Stomach smooth muscle (tissue), 2 donors: ENCODE results near the gene ABHD16B.
"Not testable (repeated sequence)": the region's sequence is repeated elsewhere in the genome, so short reads cannot be mapped to it uniquely, and the experiment has no call there.

Source experiments
- H3K27ac ChIP-seq: one replicate; pipeline ENCODE4 v1.7.0; 2013; ENCODE audit warnings: mild to moderate bottlenecking, low read length, inconsistent platforms
- H3K27me3 ChIP-seq, 2 donors: one replicate each; pipeline ENCODE4 v1.7.0; 2013; ENCODE audit warnings: low read length in 2 of 2; ENCODE audit not compliant: insufficient read depth in 2 of 2, control insufficient read depth in 1 of 2
- H3K36me3 ChIP-seq, 2 donors: one replicate each; pipeline ENCODE4 v1.7.0; 2013; ENCODE audit warnings: low read length in 2 of 2; ENCODE audit not compliant: control insufficient read depth in 2 of 2, insufficient read depth in 2 of 2
- H3K4me1 ChIP-seq: one replicate; pipeline ENCODE4 v1.7.0; 2013; ENCODE audit warnings: low read length; ENCODE audit not compliant: control insufficient read depth, insufficient read depth
- H3K4me3 ChIP-seq, 2 donors: one replicate each; pipeline ENCODE4 v1.7.0; 2013; ENCODE audit warnings: low read length in 2 of 2
- H3K9ac ChIP-seq, 2 donors: one replicate each; pipeline ENCODE4 v1.7.0; 2013; ENCODE audit warnings: low read length in 2 of 2, mild to moderate bottlenecking in 1 of 2
- H3K9me3 ChIP-seq, 2 donors: one replicate each; pipeline ENCODE4 v1.7.0; 2013; ENCODE audit warnings: low read length in 2 of 2; ENCODE audit not compliant: control insufficient read depth in 2 of 2
- donor health status: healthy.
- donor health status: Pancreatic carcinoma.

Gene ABHD16B

GRCh38 chr20:63846888-63847236 is 14.4 kb upstream of the ABHD16B start:
- no peaks in the 10 kb centered on the region for H3K36me3 ChIP-seq
- peak overlapping the region; percentile 37 for H3K27ac ChIP-seq
- H3K27me3 ChIP-seq, result peaks cover 10 to 15% of the 10 kb centered on the region in 2 donors
- H3K4me1 ChIP-seq, result peaks cover 16% of the 10 kb centered on the region
- no peak overlapping the region for H3K4me3 ChIP-seq
- no peak overlapping the region for H3K9ac ChIP-seq
- H3K9me3 ChIP-seq, result no peaks in the 10 kb centered on the region

DNA sequence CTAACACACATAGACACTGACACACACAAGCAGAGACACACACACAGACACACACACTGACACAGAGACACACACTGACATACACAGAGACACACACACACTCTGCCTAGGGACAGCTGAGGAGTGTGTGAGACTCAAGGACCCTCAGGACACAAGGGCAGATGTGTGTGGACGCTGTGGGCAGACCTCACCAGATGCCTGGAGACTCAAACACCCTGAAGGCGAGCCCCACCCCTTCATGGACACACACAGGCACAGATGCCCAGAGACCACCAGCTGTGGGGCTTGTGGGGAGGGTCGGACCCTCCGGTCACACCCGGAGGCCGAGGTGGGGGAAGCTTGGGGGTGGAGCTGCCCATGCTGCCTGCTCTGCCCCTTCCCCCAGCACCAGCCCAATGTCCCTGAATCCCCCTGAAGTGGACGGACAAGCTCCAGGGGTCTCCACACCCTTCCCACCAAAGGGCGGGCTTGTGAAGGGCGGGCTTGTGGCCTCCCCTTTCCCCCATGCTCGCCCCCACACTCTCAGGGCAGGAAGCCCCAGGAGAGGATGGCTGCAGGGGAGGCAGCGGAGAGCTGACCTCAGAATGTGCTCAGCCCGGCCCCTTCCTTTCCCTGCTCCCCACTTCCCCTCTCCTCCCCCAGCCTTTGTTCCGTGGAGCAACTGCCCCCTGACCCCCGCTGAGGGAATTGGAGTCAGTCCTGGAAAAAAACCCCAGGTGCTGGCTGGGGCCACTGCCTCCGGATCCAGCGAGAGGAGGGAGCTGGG is 13.9 kb upstream of the ABHD16B start:
- no peak overlapping the region for H3K4me3 ChIP-seq
- no peak overlapping the region for H3K9ac ChIP-seq
- peaks cover 10 to 15% of the 10 kb centered on the region in 2 donors for H3K27me3 ChIP-seq
- no peaks in the 10 kb centered on the region for H3K36me3 ChIP-seq
- peaks cover 16% of the 10 kb centered on the region for H3K4me1 ChIP-seq
- peak overlapping the region; percentile 37 for H3K27ac ChIP-seq
- no peaks in the 10 kb centered on the region for H3K9me3 ChIP-seq

DNA sequence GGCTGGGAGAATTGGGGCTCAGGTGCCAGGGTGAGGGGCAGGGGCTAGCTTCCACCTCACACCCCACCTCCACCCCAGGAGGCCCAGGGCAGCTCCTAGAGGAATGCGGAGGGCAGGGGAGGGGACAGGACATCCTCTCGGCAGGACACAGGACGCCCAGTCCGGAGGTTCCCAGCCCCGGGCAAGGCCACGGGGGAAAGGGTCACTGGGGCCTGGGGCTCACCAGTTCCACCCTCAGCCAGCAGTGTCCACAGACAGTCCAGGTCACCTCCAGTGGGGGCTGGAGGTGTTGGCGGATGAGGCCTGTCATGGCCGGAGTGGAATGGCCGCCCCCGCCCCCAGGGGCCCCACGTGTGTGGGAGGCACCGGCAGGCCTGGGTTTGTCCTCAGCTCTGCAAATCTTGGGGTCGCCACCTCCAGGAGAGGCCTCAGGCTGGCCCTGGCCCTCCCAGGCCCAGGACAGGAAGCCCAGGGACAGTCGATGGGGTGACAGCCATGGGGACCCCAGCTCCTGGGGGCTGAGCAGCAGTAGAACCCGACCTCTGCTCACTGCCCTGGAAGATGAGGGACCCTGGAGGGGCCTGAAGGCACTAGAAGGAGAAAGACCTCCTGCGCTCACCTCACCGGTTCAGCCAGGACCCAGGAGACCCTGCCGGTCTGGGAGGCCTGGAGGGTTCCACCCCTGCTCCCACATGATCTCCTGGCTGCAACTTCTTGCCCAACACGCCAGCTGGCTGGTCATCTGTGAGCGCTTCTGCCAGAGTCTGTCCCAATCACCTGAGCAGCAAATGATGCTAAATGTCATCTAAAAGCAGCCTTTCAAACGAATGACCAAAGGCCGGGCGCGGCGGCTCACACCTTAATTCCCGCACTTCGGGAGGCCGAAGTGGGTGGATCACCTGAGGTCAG is 13.0 kb upstream of the ABHD16B start:
- no peak overlapping the region for H3K4me3 ChIP-seq
- peaks cover 10 to 15% of the 10 kb centered on the region in 2 donors for H3K27me3 ChIP-seq
- H3K4me1 ChIP-seq, result peaks cover 17% of the 10 kb centered on the region
- H3K9me3 ChIP-seq, result no peaks in the 10 kb centered on the region
- H3K36me3 ChIP-seq, result no peaks in the 10 kb centered on the region
- no peak overlapping the region for H3K9ac ChIP-seq
- no peak overlapping the region for H3K27ac ChIP-seq

- no peak overlapping the region for H3K27ac ChIP-seq
- no peaks in the 10 kb centered on the region for H3K36me3 ChIP-seq
- H3K4me3 ChIP-seq, result no peak overlapping the region
- H3K4me1 ChIP-seq, result peaks cover 42% of the 10 kb centered on the region
- no peaks in the 10 kb centered on the region for H3K9me3 ChIP-seq
- H3K9ac ChIP-seq, result no peak overlapping the region
- H3K27me3 ChIP-seq, result peaks cover 17 to 25% of the 10 kb centered on the region in 2 donors
These were observed 10.4 kb upstream of the ABHD16B start for GRCh38 chr20:63850689-63851547.

DNA sequence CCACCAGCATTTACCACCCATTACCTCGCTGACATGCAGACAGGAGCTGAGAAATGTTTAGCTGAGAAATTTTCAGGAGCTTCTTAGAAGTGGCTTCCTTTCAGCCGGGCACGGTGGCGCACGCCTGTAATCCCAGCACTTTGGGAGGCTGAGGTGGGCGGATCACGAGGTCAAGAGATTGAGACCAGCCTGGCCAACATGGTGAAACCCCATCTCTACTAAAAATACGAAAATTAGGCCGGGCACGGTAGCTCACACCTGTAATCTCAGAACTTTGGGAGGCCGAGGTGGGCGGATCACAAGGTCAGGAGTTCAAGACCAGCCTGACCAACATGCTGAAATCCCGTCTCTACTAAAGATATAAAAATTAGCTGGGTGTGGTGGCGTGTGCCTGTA is 9.8 kb upstream of the ABHD16B start:
- H3K9me3 ChIP-seq, H3K27ac ChIP-seq, H3K4me3 ChIP-seq, H3K36me3 ChIP-seq, H3K9ac ChIP-seq: not testable (repeated sequence)
- peaks cover 40% of the 10 kb centered on the region for H3K4me1 ChIP-seq
- H3K27me3 ChIP-seq, result peaks cover 20 to 27% of the 10 kb centered on the region in 2 donors

DNA sequence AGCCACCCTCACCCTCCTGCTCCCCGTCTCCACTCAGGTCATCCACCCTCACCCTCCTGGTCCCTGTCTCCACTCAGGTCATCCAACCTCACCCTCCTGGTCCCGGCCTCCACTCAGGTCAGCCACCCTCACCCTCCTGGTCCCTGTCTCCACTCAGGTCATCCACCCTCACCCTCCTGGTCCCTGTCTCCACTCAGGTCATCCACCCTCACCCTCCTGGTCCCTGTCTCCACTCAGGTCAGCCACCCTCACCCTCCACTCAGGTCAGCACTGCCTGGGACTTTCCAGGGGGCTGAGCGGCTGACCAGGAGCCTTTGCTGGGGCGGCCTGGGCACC is 7.6 kb upstream of the ABHD16B start:
- peaks cover 31 to 35% of the 10 kb centered on the region in 2 donors for H3K27me3 ChIP-seq
- not testable (repeated sequence) for H3K36me3 ChIP-seq, H3K9me3 ChIP-seq, H3K9ac ChIP-seq, H3K4me3 ChIP-seq, H3K27ac ChIP-seq
- H3K4me1 ChIP-seq, result peaks cover 45% of the 10 kb centered on the region

DNA sequence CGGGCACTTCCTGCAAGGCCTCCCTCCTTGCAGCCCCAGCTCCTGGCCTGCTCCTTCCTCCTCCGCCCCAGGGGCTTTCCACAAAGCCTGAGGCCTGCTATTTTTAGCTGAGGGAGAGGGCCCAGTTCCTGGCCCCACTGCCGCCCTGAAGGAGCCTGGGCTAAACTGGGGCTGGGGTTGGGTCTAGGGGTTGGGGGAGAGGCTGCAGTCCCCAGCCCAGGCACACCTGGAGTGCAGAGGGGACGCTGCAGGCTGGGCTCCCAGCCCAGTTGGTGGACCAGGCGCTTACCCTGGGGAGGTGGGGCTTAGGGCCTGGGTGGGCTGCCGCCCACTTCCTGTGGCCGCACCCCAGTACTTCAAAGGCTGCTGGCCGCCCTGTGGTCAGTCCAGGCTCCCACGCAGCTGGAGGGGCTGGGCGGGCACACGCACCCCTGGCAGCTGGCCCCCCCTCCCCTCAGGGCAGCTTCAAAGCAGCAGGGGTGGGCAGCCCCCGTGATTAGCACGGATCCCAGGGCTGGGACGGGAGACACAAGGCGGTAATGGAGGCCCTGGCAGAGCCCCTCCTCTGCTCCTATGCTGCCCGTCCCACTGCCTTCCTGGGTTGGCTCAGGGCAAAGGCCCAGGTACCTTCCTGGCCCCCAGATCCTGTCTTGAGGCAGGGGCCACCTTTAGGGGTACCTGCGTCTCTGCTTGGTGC is 7.1 kb upstream of the ABHD16B start:
- Histone ChIP-seq H3K4me1 (peaks cover 46% of the 10 kb centered on the region), H3K4me3 (no peak overlapping the region), H3K27me3 (peaks cover 34 to 37% of the 10 kb centered on the region in 2 donors), H3K9me3 (no peaks in the 10 kb centered on the region), H3K27ac (no peak overlapping the region), H3K9ac (no peak overlapping the region), H3K36me3 (no peaks in the 10 kb centered on the region)

- Histone ChIP-seq H3K27me3 (peaks cover 34 to 37% of the 10 kb centered on the region in 2 donors), H3K27ac (no peak overlapping the region), H3K36me3 (no peaks in the 10 kb centered on the region), H3K4me1 (peaks cover 46% of the 10 kb centered on the region), H3K4me3 (peak overlapping the region in 1 of 2 donors; percentile 15), H3K9ac (no peak overlapping the region), H3K9me3 (no peaks in the 10 kb centered on the region)
These were observed 6.4 kb upstream of the ABHD16B start for GRCh38 chr20:63854766-63855362.

- H3K27me3 ChIP-seq, result peaks cover 34 to 37% of the 10 kb centered on the region in 2 donors
- no peak overlapping the region for H3K27ac ChIP-seq
- no peak overlapping the region for H3K9ac ChIP-seq
- H3K36me3 ChIP-seq, result no peaks in the 10 kb centered on the region
- H3K4me1 ChIP-seq, result peaks cover 46% of the 10 kb centered on the region
- no peaks in the 10 kb centered on the region for H3K9me3 ChIP-seq
- peak overlapping the region in 1 of 2 donors; percentile 15 for H3K4me3 ChIP-seq
These were observed 5.8 kb upstream of the ABHD16B start for GRCh38 chr20:63855363-63856097.
